NCI-H748 (cell line): Measurements from ENCODE around the gene MRPL46.

ENCODE experiments used
- DNase-seq: peaks from one replicate; lab custom pipeline; 2025; ENCODE audit not compliant: unreplicated experiment; lab: John Stamatoyannopoulos, UW

Gene MRPL46

DNA sequence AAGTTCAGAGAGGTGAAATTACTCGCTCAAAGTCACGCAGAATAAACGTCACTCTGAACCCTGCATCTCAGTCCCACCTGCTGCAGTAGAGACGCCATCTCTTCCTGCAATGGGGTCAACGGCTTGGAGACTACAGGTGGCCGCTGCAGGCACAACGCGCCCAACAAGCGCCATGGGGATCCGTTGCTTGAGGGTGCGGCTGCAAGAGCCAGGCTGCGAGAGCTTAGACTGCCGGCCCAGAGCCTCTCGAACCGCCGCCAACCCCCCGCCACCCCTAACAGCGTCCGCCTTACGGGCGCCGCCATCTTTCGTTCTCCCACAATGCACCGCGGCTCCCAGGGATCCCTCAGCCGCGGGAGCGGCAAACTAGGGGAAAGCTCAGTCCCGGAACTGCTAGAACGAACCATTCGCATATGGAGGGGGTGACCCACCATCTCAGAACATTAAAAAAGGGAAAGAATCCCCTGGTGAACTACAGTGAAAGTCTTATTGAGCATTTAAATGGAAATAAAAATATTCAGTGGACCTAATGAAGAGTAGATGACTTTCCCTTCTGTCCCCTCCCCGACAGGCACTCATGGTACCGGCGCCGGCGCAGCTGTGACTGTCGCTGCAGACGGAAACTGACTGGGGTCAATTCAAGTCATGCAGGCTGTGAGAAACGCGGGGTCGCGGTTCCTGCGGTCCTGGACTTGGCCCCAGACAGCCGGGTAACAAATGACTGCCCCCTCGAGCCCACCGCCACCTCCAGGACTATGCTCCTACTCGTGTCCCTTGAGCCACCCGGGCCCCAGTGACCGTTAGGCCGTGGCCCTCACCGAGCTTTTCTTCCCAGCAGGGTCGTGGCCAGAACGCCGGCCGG lies at the start of gene MRPL46, which contains the start of gene MRPS11:
TSS of gene MRPL46 (minus strand) at position 316 of the 862 bp plus-strand sequence. CDS start at position 305, 11 bp downstream.
TSS of gene MRPS11 (plus strand) at position 636 of the 862 bp plus-strand sequence. CDS start at position 646, 10 bp downstream.
- peak; percentile 86 for DNase-seq

DNA sequence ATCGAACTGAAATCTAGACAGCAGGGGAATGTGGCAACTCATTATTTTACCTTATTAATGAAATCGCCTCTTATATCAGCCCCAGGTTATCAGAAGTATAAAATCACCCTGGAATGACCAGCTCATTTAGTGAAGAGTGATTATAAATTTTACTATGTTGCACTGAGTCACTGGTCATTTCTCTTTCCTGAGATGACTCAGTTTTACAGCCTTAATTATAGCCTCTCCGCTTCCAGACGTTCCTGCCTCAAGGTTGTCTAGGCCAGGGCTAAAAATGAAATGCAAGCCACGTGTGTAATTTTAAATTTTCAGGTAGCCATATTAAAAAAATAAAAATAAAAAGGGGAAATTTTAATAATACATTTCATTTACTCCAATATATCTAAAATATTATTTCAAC lies 46.0 kb upstream of the MRPL46 start:
- DNase-seq: no peak

DNA sequence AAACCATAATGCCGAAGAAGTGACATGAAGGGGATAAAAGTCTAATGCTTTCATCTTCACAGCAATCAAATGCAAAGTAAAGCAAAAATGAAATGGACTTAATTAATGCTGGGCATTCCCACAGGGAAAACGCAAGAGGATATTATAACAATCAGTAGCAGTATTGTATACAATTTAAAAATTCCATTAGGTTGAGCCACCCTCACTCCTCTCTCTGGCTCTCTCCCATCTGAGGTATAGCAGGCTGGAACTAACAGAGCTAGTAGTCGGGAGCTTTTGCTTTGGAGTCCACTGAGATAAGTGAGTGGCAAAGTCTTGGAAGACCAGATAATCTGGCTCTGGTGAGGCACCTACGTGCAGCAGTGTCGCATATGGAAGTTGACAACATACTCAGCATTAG lies 45.4 kb upstream of the MRPL46 start:
- DNase-seq: no peak

DNA sequence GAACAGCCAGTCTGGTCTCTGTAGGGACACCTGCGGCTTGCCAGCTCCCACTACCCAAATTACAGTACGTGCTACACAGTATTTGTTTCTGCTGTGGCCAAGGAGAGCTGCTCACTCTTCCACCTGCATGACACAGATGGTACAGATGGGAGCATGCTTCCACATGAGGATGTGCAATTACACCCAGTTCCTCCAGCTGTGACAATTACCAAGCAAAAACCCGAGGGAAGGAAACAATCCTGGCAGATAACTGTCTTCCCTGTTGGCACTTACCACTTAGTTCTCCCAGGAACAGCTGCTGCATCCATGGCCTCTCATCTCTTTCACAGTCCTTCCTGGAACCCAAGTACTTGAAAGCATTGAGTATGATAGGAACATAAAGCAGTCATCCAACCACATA lies 44.9 kb upstream of the MRPL46 start:
- DNase-seq: no peak

DNA sequence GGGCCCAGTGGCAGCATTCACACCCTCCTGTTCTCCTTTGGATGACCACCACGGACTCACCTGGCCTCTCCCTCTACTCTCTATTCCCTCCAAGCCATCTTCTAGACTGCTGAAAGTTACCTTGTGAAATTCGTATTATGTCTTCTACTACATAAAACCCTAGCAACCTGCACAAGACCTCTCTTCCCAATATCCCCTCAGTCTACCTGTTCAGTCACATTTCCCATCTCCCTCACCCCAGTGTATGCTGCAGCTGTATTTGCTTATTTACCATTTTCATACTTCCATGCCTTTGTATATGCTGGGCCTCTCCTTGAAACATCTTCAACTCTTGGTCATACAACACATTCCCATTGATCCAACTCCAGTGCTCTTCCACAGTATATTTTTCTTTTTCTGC lies 44.0 kb upstream of the MRPL46 start:
- no peak for DNase-seq

DNA sequence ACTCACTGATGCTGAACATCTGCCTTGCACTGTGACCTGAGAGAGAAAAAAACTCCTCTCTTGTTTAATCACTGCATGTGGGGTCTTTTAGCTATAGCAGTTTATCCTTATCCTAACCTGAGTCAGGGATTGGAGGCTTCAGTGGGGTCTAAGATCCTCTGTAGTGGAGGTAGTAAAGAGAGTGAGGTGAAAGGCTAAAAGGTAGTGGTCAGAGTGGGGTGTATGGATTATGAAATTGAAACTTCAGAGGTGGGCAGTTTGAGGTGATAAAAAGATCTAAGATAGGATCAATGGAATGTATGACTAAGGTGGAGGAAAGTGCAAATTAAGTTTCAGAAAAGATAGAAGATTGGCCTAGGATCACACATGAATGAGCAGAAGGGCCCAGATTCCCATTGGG lies 42.8 kb upstream of the MRPL46 start:
- no peak for DNase-seq

DNA sequence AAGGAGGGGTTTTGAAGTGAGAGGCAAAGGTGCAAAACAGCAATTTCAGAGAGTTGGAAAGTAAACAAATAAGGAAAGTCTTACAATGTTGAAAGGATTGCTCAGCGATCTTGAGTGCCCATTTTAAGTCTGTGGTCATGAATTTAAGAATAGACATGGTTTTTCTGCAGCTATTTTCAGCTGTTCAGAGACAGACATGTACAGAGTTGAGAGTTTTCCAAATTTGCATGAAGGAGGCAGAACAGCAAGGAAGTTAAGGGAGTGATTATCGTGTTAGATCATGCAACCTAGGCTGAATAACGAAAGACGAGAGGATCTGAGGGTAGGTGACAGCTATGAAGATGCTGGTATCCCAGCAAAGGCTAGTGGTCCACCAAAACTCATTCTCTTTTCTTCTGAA lies 42.1 kb upstream of the MRPL46 start:
- no peak for DNase-seq

DNA sequence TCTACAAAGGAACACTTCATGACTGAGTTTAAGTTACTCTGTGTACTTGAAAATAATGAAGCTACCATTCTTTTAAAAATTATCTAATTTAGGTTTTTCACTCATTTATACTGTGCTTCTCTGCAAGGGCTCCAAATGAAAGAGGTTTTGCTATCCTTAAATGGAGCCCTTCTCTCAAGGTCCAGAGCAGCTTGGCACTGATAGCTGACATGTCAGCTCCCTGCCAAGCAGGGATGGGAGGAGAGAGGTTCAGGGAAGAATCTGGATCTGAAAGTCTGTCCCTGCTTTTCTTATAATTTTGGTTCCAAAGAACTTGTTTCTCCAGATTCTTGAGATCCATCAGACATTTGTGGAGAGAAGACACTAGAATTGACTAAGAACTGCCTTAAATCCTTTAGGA lies 39.4 kb upstream of the MRPL46 start:
- no peak for DNase-seq

DNA sequence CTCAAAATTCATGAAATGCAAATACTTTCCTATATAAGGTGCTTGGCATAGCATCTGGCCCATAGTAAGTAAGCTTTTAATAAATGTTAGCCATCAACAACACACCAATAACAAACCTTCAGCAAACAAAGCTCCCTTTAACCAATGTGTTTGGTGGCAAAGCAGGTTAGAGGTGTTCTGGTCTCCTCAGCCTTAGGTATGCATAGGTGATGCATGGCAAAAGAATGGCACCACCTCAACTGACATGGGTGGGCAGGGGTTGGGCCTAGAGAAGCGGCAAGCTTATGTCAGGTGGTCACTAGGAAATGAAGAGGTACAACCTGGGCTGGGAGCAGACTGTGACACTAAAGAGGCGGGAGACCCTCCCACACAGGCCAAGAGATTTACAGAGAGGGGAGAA lies 38.5 kb upstream of the MRPL46 start:
- no peak for DNase-seq

DNA sequence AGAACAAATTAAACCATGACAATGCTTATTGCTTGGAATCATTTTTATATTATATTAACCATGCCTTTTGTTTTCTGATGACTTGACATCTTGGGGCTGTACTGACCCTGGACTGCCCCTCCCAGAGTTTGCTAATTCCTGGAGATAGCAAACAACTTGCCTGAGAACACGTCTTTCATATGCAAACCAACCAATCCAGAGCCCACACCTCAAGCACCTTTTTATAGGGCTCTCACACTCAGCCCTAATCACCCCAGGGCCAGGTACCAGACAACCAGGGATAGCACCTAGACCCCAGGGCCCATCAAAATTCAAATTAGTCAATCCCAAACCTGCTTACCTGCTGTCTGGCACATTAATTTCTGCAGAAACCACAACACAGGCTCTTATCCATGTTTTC lies 37.3 kb upstream of the MRPL46 start:
- no peak for DNase-seq

DNA sequence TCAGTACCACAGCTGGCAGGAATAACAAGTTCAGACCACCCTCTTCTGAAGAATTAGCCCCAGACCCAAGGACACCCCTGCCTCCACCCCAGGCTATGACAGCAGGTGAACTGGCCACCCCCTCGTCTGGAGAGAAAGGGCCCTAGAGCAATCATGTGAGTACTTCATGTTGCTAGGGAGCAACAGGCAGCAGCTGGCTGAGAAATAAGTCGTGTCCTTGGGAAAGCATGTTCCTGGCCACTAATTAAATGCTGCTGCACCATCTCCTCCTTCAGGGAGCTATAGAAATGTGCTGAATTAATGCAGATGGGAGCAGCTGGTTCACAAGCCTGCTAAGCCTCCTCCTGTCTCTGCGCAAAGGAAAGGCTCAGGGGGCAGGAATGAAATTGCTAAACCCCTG lies 31.8 kb upstream of the MRPL46 start:
- no peak for DNase-seq

DNA sequence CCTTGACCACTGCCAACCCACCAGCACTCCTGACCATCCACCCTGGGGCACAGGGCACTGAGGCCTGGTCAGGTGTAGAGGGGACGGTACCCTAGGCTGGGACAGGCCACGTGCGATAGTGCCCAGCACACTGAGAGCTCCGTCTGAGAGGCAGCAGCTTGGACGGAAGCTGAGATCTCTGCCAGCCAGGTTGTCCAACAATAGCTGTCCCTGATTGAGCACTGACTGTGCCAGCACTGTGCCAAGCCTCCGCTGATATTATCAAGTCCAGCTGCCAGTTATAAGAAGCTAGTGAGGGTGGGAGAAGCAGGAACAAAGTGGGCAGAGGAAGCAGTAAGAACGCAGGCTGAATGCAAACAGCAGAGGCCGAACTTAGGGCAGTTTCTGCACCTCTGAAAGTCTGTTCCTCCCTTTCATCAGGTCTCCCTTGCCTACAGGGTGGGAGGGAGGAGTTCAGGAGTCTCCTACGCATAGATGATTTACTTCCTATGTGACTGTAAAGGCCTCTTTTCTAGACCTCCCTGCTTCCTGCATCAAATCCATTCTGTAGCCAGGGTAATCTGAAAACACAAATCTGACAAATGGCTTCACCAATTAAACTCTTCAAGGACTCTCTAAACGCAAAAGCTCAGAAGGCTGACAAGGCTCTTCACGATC lies 30.0 kb upstream of the MRPL46 start:
- DNase-seq: no peak

DNA sequence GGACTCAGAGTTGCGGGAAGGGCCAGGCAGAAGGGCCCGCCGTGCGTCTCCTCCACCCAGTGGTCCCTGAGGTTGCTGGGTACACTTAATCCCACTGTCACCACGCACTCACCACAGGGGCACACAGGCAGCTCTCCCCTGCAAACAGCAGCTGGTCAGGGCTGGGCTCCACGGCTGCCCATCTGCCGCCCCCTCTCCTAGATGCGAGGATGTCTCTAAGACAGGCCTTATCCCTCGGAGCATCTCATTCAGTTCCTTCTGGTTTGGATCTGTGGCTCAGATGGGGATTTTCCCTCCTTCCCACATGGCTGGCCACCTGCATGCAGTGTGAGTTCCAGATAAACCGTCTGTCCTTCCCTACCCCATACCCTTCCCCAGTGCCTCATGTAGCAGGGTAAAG lies 26.7 kb upstream of the MRPL46 start:
- no peak for DNase-seq

DNA sequence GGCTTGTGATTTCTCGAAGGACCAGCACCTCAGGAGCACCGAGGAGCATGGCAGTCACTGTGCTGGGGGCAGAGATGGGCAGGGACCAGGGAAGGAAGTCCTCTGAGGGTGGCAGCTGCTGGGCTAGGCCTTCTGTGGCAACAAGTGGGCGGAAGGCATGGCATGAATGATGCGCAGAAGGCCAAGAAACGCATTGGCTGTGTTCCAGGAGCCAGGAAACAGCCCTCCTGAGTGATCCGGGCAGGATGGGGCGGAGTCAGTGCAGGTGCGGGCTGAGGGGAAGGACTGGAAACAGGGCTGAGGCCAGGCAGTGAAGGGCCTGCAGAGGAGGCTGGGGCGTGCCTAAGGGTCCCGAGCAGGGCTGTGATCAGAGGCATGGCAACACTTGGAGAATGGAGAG lies 24.0 kb upstream of the MRPL46 start:
- peak; percentile 55 for DNase-seq

DNA sequence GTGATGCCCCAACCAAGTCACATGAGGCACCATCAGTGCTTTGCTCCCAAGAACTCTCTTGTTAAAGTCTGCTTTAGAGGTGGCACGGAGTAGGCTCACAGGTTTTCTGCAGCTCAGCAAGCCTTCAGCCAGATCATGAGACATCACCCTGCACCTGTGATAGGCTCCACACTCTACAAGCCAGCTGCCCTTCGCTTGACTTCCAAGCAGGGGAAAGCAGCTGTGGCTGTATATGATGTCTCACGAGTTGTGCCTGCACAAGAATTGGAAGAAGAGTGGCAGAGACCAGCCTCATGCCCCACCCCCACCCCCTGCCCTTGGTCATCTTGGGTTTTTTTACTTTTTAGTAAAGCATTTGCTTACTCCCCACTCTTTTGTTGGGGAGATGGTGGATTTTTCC lies 22.8 kb upstream of the MRPL46 start:
- no peak for DNase-seq

DNA sequence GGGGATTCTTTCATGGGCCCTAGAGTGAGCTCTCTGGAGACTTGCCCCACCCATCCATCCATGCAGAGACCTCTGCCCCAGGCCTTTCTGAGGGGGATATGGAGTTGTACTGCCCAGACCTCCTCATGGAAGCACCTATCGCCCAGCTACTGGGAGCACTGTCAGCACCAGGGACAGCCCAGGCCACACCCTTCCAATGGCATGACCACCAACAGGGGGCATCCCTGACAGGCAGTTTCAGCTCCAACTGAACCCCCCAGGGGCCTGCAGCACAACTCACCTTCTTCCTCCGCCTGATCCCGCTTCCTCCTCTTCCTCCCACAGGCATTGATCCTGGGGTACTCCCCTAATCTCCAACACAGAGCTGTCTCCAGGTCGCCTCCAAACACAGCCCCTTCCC lies 22.1 kb upstream of the MRPL46 start:
- DNase-seq: no peak

DNA sequence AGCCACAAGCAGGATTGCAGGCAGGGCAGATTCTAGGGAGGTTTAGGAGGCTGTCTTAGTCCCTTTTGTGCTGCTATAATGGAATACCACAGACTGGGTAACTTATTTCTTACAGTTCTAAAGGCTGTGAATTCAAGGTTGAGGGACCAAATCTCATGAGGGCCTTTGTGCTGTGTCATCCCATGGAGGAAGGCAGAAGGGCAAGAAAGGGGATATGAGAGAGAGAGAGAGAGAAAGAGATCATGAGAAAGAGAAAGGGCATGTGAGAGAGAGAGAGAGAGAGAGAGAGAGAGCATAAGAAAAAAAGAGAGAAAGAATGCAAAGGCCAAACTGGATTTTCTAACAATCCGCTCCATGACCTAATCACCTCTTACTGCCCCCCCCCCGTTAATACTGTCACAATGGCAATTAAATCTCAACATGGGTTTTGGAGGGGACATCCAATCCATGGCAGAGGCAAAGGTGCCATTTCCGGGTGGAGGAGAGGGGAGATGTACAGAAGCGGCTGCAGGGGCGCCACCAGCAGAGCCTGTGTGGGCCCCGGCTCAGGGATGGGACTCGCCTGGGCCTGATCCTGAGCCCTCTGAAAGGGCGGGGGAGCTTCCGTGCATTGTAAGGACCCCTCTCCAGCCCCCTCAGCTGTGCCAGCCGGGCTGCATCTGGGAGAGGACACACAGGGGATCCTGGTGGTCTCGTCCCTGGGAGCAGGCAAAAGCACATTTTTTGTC lies 20.8 kb upstream of the MRPL46 start:
- no peak for DNase-seq

DNA sequence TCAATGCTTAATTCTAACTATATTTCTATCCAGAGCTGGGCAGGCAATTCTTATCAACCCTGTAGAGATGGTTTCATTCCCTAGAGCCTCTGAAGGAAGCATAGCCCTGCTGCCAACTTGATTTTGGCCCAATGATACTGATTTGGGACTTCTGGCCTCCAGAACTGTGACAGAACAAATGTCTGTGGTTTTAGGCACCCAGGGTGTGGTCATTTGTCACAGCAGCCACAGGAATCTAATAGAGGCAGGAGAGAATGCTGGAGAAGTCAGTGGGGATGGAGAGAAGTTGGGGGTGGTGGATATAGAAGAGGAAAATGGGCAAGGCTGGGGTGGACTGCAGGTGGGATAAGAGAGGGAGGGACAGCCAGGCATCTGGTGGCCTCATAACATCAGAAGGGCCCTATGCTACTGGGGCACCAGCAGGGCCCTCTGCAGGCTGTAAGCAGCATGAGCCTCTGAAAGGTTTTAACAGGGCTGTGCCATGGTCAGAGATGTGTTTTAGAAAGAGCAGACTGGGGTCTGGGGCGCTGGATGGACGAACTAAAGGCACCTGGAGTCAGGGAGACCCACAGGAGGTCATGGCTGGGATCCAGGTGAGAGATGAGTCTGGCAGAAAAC lies 20.1 kb upstream of the MRPL46 start:
- no peak for DNase-seq

DNA sequence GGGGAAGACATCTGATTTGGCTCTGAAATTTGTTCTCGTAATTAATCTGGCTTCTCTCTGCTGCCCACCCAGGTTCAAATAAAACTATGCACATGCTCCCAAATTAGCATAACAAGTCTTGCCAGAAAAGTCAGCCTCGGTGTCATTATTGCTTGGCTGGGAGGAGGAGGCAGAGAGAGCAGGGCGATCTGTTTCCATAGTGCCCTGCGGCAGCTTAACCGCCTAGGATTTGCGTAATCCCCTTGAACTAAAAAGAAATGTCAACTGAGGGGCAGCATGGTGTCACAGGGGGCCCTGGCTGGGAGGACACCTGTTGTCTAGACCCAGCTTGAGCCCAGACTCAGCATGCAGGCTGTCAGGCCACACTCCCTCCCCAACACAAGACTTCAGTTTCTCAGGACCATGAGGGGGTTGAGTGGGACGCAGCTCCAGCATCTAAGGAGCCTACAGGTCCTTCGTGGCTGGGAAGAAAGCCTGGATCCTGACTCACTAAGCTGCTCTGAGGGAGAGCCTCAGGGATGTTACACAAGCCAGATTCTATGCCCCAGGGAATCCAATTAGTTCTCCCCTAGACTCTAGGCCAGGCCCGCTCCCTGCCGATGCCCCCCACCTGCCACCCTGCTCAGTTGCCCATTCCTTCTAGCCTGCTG lies 17.6 kb upstream of the MRPL46 start:
- DNase-seq: peak; percentile 7

DNA sequence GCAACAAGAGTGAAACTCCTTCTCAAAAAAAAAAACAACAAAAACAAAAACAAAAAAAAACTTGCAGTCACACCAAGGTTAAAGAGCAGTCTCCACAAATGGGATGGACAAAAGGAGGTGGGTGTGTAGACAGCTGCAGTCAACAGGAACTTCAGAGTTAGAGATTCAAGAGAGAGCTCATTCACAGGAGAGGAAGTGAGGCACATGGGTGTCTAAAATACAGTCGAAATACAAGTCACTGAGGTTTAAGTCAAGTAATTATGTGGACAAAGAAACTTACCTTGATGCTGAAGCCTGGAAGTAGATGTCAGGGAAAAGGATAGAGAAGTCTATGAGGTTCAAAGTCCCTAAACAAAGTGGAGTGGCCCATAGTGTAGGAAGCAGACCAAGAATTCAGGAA lies 15.1 kb upstream of the MRPL46 start:
- no peak for DNase-seq

DNA sequence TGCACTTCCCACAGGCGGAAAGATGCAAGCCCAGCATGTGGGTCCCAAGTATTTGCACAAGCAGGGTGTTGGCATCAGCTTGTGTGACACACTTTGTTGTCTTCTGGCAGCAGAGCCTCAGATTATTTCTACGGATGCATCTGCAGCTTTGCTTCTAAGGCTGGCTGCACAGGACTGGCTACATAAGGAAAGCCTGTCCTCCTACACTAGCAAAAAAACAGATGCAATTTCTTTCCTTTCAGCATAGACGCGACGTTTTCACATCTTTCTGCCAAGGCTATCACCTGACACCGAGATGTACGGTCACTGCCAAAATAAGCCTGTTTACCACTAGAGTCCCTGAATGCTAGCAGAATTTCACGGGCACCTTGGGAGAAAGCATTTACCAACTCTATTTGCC lies 13.8 kb upstream of the MRPL46 start:
- DNase-seq: no peak
